Dedifferentiated amniotic fluid mesenchymal stem cell (primary cell): ENCODE results near the gene DUSP15.
"Not testable (repeated sequence)": the region's sequence is repeated elsewhere in the genome, so short reads cannot be mapped to it uniquely, and the experiment has no call there.

ENCODE experiments used
- DNase-seq: peaks from one replicate; pipeline ENCODE4 v3.0.0-alpha.2; 2016; ENCODE audit errors: extremely low spot score

DUSP15 gene

DNA sequence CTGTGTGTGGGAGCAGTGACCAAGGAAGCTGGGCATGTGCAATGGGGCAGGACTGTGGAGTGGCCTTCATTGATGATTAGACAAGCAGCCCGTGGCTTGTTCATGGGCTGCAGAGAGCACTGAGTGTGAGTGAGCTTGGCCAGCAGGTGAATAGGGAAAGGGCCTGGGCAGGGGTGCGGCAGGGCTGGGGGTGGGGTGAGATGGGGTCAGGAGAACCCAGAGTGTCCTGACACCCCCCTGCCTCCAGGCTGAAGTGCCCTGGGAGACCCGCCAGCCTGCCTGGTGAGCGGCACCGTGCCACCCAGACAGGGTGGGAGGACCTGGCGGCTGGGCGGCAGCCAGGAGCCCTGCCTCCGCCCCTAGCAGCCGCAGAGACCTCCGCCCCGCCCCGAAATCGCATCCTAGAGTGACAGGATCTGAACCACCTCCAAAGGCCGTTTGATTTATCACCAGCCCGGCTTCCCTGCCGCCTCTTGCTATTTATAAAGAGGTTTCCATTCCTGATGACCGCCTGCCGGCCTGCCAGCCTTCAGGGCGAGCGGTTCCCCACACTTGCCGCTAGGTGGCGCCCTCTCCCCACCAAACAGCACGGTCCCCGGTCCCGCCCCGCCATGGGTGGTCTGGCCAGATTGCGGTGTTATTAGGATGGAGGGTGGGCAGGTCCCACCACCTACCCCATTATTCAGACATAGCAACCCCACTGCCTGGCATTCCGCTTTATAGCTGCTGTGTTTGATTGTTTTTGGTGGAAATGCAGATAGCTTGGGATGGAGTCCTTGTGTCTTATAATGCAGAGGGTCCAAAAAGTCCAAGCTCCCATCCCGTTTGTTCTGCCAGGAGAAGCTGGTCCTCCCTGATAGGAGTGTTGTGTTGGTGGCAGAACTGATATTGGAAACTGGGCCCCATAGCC is 47.7 kb downstream of the DUSP15 start:
- no peak for DNase-seq

- no peak for DNase-seq
These were observed 48.9 kb downstream of the DUSP15 start for GRCh38 chr20:31821427-31821826.

- DNase-seq: no peak
These were observed 50.1 kb downstream of the DUSP15 start for GRCh38 chr20:31820228-31820627.

GRCh38 chr20:31819083-31819784 is 51.1 kb downstream of the DUSP15 start, which contains the start of gene MYLK2:
MYLK2 (plus strand) TSS chr20:31819356; CDS start chr20:31819581, 225 bp downstream.
- no peak for DNase-seq

DNA sequence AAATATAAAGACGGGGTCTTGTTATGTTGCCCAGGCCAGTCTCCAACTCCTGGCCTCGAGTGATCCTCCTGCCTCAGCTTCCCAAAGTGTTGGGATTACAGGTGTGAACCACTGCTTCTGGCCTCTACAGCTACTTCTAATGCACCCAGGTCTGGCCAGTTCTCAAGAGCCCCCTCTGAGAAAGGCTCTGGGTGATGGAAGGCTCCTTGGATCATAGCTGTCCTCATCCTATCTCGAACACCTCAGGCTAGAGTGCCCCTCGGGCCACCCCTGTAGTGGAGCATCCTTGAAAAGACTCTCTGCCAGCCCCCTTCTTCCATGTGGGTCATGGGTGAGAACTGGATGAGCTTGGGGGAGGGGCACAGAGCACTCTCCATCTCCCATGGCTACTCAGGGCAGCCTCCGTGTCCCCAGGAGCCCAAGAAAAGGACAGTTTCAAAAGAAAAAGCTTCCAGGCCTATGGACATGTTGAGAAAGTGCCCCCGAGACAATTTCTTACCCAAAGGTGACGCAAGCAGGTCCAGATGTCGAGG is 51.9 kb downstream of the DUSP15 start:
- no peak for DNase-seq

DNA sequence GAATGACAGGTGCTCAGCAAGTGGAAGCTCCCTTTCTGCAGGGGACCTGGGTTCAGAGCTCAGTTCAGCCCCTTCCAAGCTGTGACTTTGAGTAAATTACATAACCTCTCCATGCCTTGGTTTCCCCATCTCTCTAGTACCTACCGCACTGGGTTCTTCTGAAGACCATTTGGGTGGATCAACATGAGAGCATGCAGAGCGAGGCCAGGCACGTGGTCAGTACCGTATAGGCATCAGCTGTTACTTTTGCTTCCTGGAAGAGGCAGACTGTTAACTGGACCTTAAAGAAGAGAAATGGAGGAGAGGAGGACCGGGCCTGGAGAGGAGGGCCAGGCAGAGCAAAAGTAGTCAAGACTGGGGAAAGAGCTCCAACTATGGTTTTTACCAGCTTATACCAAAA is 52.9 kb downstream of the DUSP15 start:
- DNase-seq: no peak

- no peak for DNase-seq
These were observed 54.1 kb downstream of the DUSP15 start for GRCh38 chr20:31816221-31816620.

DNA sequence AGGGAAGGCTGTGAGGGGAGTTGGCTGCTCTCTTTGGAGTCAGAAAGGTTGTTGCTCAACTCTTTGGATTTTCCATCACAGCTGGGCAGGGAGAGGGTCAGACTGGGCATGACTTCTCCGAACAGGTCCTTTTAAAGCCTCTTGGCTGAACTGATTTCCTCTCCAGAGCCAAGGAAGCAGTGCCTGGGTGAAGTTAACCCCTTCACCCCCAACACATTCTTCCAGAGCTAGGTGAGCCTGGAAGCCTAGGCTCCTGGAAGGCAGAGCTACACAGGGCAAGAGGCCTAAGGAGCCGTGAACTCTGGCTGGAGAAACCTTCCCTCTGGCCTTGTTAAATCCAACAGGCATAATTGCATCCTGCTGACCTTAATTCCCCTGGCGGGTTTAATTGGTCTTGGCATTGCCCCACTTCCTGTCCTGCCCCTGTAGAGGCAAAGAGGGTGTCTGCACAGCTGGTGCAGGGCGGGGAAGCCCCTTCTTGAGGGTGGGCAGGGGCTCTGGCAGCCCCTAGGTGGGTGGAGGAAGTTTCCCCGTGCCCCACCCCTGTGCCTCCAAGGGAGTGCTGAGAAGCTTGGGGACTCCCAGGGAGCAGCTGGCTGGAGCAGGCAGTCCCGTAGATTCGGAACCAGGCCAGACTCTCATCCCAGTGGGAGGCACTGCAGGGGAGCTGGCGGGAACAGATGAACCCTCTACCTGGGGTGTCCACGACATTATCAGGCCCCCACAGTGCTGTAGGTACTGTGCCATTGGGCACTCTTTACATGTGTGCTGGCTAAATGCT is 54.7 kb downstream of the DUSP15 start:
- no peak for DNase-seq

GRCh38 chr20:31814142-31814541 is 56.2 kb downstream of the DUSP15 start:
- not testable (repeated sequence) for DNase-seq

- no peak for DNase-seq
These were observed 56.7 kb downstream of the DUSP15 start for GRCh38 chr20:31813611-31814010.

GRCh38 chr20:31811796-31812728 is 58.3 kb downstream of the DUSP15 start:
- DNase-seq: peak; percentile 39

GRCh38 chr20:31811198-31811597 is 59.1 kb downstream of the DUSP15 start:
- no peak for DNase-seq
